Stimulated activated CD8-positive, alpha-beta memory T cell treated with anti-CD3 and anti-CD28 coated beads, Interleukin-15, amount 100 ng/mL, for 4 hours (primary cell): Measurements from ENCODE around the gene LAGE3.

Experiments used
- DNase-seq, 2 donors: peaks; one replicate each; pipeline ENCODE4 v3.0.0-alpha.2; 2020; ENCODE audit warnings: low read depth in 2 of 2

LAGE3 gene

DNA sequence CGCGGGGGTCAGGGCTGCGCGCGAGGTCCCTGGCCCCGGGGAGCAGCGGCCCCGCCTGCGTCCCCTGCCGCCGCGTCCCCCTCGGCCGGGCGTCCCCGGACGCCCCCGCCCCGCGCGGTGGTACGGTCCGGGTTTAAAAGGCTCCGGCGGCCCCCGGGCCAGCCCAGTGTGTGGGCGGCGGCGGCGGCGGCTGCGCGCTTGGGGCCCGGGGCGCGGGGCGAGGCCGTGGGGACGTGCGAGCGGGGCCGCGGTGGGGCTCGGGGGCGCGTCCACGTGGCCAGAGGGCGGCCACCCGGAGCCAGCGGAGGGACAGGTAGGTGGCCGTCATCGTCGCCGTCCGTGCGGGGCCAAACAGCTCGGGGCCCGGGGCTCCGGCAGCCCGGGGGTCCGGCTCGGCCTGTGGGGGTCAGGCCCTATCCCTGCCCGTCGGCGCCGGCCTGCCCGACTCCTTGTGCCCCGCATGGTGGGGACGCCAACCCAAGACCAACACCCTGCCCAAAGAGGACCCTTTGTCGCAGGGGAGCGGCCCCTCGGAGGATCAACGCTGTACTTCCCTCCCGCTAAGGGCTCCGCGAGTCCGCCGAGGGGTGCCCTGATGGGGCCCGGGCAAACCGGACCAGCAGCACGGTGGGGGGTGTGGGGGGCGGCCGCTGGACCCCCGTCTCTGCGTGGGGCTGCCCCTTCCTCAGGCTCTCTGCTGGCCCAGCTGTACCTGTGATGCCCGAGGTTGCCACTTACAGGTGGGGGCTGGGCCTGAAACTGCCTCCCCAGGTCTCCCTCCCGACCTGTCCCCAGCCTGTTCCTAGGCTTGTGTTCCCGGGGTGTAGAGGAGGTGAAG is 20.7 kb downstream of the LAGE3 start, which contains the start of gene PLXNA3:
Gene PLXNA3, plus strand, starts transcription at position 166 of the 838 bp plus-strand sequence. CDS start 1,903 bp downstream, outside the sequence.
- peak; percentile 19 to 48 for DNase-seq

DNA sequence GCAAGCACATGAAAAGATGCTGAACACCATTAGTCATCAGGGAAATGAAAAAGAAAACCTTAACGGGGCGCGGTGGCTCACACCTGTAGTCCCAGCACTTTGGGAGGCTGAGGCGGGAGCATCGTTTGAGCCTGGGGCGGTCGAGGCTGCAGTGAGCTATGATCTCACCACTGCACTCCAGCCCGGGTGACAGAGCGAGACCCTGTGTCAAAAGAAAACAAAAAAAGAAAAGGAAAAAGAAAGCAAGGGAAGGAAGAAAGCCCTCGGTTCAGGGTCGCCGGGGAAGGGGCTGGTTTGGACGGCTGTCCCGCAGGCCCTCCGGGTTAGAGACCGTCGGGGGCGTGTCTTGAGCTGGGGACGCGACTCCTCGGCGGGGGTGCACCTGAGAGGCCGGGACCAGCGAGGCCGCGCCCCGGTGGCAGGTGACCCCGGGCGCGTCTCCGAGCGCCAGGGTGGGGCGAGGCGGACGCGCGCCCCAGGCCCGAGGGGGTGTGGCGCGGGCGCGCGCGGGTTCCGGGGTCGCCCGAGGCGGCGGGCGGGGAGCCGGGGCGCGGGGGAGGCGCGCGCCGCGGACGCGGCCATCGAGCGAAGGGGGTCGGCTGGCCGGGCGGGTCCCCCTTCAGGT is 21.5 kb downstream of the LAGE3 start:
- peak in 1 of 2 donors; percentile 23 for DNase-seq

DNA sequence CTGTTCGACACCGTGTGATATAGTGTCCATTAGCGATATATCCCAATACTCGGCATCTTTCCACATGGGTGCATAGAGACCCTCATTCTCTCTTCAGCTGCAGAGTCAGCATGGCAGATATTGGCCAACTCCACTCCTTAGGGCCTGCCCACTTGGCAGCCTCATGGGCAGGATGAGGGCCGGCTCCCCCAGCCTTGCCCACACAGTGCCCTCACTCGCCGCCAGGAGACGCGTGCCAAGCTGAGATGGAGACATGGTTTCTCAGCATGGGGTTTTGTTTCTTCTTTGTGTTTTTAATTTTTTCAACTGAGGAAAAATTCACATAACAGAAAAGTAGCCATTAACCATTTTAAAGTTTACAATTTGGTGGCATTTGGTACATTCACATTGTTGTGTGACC is 26.3 kb downstream of the LAGE3 start:
- no peak for DNase-seq

DNA sequence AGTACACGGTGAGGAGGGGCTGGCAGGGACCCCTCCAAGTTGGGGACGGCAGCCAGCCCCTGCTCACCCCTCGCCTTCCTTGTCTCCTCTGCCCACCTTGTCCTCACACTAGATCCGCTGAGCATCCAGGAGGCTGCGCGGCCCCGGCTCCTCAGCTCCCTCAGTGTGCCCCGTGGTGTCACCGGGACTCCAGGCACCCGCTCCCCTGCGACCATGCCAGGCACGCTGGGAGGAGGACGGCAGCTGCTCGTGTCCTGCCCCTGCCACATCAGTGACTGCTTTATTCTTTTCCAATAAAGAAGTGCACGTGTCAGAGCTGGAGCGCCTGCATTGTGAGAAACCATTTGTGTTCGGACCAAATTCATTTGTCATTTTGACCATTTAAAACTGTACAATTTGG is 28.8 kb downstream of the LAGE3 start:
- DNase-seq = no peak

DNA sequence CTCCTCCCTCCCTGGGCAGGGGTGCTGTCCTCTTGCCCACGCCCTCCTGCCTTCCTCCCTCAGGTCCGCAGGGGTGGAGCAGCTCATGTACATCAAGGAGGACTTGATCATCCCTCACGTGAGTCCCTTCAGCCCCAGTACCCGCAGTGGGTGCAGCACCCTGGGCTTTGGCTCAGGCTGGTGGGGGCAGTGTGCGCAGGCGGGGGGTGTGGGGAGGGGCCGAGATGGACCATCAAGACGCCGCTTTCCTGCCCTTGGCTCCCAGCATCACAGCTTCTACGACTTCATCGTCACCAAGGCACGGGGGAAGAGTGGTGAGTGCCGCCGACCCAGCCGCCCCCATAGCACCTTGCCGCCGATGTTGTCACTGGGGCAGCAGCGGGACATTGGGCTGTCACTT is 29.5 kb downstream of the LAGE3 start:
- DNase-seq = no peak

DNA sequence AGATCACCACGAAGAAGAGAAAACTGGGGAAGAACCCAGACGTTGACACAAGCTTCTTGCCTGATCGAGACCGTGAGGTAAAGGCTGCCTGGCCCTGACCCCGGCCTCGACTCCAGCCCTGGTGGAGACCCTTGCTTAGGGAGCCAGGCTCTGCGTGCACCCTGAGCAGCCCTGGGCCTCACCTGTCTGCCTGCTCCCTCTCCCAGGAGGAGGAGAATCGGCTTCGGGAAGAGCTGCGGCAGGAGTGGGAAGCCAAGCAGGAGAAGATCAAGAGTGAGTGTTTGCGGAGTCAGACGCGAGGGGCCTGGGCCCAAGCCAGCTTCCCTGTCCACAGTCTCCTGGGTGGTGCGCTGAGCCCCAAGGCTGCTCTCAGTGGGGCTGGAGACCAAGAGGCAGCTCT is 30.6 kb downstream of the LAGE3 start:
- no peak for DNase-seq

DNA sequence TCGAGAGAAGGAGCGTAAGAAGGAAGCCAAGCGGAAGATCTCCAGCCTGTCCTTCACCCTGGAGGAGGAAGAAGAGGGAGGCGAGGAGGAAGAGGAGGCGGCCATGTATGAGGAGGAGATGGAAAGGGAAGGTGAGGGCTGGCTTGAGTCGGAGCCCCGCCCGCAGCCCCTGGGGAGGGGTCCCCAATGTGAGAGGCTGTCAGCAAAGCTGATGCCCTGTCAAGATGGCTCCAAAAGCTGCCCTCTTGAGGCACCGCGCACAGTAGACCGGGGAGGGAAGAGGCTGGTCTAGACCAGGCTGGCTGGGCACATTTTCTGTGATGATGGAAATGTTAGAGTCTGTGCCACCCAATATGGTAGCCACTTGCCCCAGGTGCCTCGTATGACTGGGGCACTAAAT is 32.7 kb downstream of the LAGE3 start:
- DNase-seq = no peak

DNA sequence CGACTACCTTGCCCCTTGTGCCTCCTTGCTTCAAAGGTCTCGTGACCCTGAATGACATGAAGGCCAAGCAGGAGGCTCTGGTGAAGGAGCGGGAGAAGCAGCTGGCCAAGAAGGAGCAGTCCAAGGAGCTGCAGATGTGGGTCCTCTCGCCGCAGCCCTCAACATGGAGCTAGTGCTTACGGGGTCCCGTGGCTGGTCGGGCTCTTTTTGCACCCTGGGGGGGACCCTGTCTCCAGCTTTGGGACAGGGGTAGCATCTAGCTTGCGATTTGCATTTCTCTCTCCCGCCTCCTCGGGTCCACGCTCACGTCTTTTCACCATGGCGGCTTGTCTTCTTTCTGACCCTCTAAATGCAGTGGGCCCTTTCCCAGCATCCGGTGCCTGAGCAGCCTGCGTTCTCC is 33.3 kb downstream of the LAGE3 start:
- DNase-seq = no peak

DNA sequence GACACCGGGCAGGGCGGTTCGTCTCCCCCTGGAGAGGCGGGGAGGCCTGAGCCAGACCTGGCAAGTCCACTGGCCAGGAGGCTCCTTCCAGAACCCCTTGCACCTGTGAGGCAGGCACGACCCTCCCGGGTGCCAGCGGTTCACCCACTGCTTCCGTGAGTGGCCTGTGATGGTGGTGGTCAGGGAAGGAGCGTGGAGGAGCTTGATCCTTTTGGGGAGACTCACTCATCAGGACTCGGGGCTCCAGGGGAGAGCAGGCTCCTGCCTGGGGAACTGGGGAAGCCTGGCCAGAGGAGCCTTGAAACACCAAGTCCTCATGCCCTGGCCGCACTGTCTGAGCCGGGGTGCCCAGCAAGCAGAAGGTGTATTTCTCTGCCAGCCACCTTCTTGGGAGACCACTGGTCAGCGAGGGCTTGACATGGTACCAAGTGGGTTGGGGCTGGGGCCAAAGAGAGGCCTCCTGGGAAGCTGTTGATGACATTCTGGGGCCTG is 34.3 kb downstream of the LAGE3 start:
- no peak for DNase-seq

DNA sequence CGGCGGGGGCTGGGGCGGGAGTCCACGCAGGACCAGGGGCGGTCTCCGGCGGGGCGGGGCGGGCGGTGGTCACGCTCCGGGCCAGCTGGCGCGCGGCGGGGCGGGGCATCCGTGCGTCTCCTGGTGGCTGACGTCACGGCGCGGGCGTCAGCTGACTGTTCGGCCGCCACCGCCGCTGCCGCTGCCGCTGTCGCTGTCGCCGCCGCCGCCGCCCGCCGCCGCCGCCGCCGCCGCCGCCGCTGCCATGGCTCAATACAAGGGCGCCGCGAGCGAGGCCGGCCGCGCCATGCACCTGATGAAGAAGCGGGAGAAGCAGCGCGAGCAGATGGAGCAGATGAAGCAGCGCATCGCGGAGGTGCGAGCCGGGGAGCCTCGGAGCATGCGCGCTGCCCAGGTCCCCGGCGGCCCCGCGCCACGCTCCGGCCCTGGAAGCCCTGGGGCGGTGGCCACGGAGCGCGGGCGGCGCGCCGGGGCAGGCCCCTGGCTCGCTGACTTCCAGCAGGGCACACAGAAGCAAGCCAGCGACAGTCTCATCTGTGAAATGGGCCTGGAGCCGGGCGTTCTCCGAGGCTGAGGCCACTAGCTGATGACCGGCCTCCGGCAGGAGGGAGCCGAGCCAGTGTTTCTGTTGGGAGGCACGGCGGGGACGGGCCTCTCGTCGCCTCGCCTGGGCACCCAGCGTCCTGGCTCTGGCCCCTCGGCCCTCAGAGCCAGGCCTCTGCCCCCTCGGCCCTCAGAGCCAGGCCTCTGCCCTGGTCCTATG is 34.9 kb downstream of the LAGE3 start, which contains the start of gene FAM50A:
Gene FAM50A, plus strand, starts transcription at position 150 of the 763 bp plus-strand sequence. Its CDS starts 95 bp downstream, at position 245.
- peak; percentile 25 to 45 for DNase-seq

DNA sequence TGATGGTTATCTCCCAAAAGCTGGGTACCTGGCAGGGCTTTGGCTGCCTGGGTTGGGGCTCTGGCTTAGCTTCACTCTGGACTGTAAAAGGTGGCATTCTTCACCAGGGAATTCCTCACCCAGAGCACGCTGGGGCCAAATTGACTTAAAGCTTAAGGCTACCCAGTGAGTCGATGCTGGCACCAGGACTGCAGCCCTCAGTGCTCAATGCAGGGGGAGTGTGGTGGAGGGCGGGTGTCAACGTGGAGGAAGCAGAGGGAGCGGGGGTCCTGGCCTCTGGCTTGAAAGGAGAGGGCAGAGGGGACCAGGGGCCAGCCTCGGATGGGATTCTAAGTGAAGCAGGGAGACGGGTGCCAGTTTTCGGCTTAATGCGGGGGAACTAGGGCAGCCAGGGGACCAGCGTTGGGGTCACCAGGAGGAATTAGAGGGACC is 35.6 kb downstream of the LAGE3 start:
- no peak for DNase-seq

DNA sequence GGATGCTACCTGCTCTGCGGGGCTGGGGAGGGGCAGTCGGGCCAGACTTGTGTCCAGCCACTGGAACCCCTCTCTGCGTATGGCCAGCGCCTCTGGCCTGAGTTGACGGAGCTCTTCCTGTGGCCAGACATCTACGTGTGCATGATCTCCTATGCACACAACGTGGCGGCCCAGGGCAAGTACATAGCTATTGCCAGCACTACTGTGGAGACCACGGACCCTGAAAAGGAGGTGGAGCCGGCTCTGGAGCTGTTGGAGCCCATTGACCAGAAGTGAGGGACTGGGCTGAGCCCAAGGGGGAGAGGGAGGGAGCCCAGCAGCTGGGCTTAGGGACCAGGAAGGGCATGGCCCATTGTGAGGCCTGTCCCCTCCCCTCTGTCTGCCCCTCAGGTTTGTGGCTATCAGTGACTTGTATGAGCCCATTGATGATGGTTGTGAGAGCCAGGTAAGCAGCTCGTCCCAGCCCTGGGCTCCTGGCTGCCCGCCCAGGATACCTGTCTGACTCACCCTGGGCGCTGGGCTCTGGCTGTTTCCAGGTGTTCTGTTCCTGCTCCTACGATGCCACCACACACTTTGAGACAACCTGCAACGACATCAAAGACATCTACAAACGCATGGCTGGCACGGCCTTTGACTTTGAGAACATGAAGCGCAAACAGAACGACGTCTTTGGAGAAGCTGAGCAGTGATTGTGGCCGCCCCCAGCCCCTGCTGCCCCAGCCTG is 36.9 kb downstream of the LAGE3 start:
- DNase-seq = no peak

DNA sequence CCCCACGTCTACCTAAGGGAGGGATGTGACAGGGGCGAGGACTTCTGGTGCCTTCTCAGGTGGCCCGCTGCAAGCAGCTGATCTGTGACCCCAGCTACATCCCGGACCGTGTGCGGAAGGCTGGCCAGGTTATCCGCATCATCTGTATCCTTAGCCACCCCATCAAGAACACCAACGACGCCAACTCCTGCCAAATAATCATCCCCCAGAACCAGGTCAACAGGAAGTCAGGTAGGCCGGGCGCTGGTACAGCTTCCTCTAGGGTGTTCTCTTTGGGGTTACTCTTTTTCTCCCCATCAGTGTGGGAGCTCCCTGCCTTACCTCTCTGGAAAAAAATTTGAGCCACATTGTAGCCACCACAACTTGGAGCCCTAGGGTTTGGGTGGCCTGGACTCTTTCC is 37.5 kb downstream of the LAGE3 start:
- no peak for DNase-seq

DNA sequence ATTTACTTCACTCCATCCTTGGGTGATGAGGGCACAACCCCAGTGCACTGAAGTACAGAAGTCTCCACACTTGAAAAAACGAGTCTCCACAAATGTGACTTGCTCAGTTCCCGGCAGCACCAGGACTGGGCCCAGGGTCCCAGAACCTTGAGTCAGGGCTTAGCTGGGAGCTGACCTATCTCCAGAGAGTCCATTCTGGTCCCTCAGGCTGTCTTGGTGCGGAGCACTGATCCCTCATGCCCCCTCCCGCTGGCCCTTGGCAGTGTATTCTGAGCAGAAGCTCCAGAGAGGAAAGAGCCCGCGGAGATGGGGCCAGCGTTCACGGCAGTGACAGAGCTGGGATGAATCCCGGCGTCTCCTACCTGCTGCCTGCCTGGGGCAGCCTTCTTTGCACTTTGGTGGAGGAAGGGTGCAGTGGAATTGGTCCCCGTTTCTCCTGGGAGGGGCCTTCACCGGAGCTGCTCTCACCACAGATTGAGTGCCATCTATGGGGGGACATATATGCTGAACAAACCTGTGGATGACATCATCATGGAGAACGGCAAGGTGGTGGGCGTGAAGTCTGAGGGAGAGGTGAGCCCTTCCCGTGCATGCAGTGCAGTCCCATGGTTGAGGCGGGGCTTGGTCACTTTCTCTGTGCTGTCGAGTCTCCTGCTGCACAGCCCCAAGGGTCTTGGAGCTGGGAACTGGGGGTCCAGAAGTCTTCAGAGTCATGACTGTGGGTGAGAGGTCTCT is 38.3 kb downstream of the LAGE3 start:
- DNase-seq = no peak

DNA sequence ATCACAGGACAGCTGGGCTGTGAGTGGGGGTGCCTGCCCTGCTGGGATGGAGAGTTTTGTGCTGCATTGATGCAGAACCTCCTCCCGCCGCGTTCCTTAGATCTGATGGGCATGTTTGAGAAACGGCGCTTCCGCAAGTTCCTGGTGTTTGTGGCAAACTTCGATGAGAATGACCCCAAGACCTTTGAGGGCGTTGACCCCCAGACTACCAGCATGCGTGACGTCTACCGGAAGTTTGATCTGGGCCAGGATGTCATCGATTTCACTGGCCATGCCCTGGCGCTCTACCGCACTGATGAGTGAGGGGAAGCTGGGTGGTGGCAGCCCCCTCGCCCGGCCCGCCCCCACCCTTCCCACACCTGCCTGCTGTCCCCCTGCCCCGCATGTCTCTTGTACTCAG is 39.2 kb downstream of the LAGE3 start:
- no peak for DNase-seq

DNA sequence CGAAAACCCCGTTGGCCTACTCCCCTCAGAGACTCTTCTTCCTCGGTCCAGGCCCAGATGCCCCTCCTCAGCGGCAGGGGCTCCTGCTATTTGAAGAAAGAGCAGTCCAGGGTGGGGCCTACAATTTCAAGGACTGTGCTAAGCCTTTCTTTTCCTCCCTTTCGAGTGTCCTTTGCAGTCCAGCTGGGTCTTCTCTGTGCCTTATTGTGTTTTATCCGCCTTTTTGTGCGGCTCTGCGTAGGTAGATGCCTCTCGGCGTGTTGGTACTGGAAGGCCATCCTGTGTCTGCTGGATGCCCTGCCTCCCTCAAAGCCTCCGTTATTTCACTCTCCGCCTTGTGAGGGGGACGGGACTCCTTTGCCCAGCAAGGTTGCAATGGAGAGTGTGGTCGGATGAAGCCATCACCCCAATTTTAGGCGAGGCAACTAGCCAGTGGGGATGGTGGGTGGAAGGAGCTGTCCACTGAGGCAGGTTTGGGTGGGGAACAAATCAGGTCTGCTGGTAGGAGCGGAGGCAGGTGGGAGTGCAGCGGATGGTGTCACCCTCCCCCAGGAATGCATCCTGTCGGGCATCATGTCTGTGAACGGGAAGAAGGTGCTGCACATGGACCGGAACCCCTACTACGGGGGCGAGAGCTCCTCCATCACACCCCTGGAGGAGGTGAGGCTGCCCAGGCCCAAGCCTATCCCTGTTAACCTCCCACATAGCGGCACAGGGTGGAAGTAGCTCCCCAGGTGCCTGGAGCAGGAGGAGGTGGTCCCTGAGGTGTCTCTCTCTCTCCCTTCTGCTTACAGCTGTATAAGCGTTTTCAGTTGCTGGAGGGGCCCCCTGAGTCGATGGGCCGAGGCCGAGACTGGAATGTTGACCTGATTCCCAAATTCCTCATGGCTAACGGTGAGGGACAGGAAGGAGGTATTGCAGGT is 40.8 kb downstream of the LAGE3 start:
- DNase-seq = no peak

DNA sequence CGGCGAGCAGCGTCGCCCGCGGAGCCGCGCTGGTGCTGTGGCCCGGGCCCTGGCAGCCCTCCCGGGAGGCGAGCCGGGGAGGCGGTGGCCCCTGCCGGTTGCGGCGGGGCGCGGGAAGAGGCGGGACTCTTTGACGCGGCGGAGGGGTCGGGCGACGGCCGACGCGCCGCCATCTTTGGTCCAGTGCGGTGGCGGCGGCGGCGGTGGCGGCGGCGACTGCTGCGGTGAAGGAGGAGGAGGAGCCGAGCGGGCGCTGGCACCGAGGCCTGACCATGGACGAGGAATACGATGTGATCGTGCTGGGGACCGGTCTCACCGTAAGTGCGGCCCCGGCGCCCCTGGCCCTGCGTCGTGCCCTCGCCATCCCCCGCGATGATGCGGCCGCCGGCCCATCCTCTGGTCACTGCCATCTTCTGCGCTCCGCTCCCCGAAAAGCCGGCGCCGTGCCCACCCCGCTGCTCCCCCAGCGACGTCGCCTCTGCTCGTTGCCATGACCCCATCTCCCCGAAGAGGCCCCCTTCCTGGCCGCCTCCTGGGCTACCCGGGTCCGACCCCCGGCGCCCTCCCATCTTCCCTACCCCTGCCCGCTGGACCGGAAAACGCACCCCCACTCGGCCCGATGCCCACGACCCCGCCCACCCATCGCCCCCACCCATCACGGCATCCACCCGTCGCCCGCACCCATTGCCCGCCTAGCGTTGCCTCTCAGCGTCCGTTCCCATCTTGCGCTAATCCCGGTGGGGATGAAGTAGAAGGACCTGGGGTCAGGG is 41.9 kb downstream of the LAGE3 start, which contains the start of gene GDI1:
Gene GDI1, plus strand, starts transcription at position 172 of the 770 bp plus-strand sequence. Its CDS starts 101 bp downstream, at position 273.
- peak in 1 of 2 donors; percentile 24 for DNase-seq

DNA sequence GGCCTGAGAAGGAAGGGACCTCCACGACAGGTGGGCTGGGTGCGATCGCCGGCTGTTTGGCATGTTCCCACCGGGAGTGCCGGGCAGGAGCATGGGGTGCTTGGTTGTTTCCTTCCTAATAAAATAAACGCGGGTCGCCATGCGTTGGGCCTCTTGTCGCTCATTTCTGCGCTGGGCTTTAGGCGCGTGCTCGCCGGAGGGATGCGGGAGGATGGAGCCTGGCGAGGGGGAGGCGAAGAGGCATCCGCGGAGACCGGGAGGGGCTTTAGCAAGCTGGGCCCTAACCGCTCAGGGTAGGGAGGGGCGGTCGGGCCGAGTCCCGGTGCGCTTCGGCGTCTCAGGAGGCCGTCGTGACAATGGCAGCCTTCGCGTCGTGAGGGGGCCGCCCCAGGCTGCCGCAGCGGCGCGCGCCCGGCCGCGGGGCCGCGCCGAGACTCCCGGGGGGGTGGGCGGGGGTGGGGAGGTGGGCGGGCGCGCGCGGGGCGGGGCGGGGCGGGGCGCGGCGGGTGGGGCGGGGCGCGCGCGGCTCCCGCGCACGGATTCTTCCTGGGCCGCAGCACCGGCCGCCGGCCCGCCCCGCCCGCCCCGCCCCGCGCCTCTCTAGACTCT is 42.6 kb downstream of the LAGE3 start:
- DNase-seq = no peak
